HEK293 (cell line): ENCODE results near the gene EVC2.

Source experiments
- CTCF ChIA-PET: fragments of 350-600 bp; formaldehyde crosslinking; extraction: SDS; loops from one replicate; lab custom pipeline; 2021; ENCODE audit warnings: antibody characterized with exemption; lab: Yijun Ruan, JAX
- POLR2A ChIA-PET: fragments of 300-600 bp; formaldehyde crosslinking; extraction: SDS; loops from one replicate; lab custom pipeline; 2020; ENCODE audit warnings: antibody characterized with exemption, inconsistent platforms; lab: Yijun Ruan, JAX
- H3K27ac ChIP-seq: fragments of 200-500 bp; sonication (Bioruptor generic); 2 replicates; pipeline ENCODE4 v1.5.1; 2014; ENCODE audit warnings: low read depth, low read length, control low read depth, inconsistent platforms; ENCODE audit errors: extremely low read depth
- H3K36me3 ChIP-seq, 2 experiments: fragments of 200-500 bp in 1 of 2; sonication (Bioruptor generic) in 1 of 2; 1 replicate in 1 of 2; 2 replicates in 1 of 2; pipeline ENCODE4 v1.5.1; 2014 to 2017; ENCODE audit warnings: inconsistent platforms in 2 of 2, low read length in 2 of 2; ENCODE audit not compliant: control insufficient read depth in 2 of 2, insufficient read depth in 1 of 2
- H3K4me1 ChIP-seq: fragments of 200-500 bp; sonication (Bioruptor generic); 2 replicates; pipeline ENCODE4 v1.5.1; 2014; ENCODE audit warnings: mild to moderate bottlenecking, low read length, inconsistent platforms; ENCODE audit not compliant: control insufficient read depth, insufficient read depth
- H3K4me3 ChIP-seq: 2 replicates; pipeline ENCODE4 v1.5.1; 2011; ENCODE audit warnings: low read depth, mild to moderate bottlenecking, control low read depth, low read length, moderate library complexity
- H3K9me3 ChIP-seq: fragments of 200-500 bp; sonication (Bioruptor generic); 2 replicates; pipeline ENCODE4 v1.5.1; 2014; ENCODE audit warnings: low read depth, low read length, inconsistent platforms; ENCODE audit not compliant: control insufficient read depth, insufficient read depth
- GLI2 ChIP-seq: fragments of 450-650 bp; formaldehyde crosslinking; IDR thresholded peaks from 2 replicates; pipeline ENCODE4; 2017; ENCODE audit warnings: missing biosample characterization, missing genetic modification characterization, low read depth, borderline replicate concordance
- KLF16 ChIP-seq: fragments of 450-650 bp; formaldehyde crosslinking; IDR thresholded peaks from 2 replicates; pipeline ENCODE4 v1.5.1; 2017; ENCODE audit warnings: missing biosample characterization, missing genetic modification characterization
- KLF7 ChIP-seq: fragments of 450-650 bp; formaldehyde crosslinking; IDR thresholded peaks from 2 replicates; pipeline ENCODE4 v1.5.1; 2016; ENCODE audit warnings: missing biosample characterization, missing genetic modification characterization, borderline replicate concordance
- PBX3 ChIP-seq: sonication (generic); formaldehyde crosslinking; IDR thresholded peaks from 2 replicates; pipeline ENCODE4 v1.8.1; 2022; ENCODE audit warnings: mild to moderate bottlenecking, moderate library complexity, missing genetic modification reagents
- PRDM2 ChIP-seq: fragments of 450-650 bp; formaldehyde crosslinking; IDR thresholded peaks from 2 replicates; pipeline ENCODE4 v1.5.1; 2016; ENCODE audit warnings: missing biosample characterization, missing genetic modification characterization, borderline replicate concordance
- RBAK ChIP-seq: fragments of 450-650 bp; formaldehyde crosslinking; IDR thresholded peaks from 2 replicates; pipeline ENCODE4 v1.5.1; 2016; ENCODE audit warnings: missing biosample characterization, missing genetic modification characterization
- REST ChIP-seq: fragments of 450-650 bp; formaldehyde crosslinking; IDR thresholded peaks from 2 replicates; pipeline ENCODE4 v1.5.1; 2016; ENCODE audit warnings: missing biosample characterization, missing genetic modification characterization
- SCRT1 ChIP-seq: fragments of 450-650 bp; formaldehyde crosslinking; IDR thresholded peaks from 2 replicates; pipeline ENCODE4 v1.5.1; 2016; ENCODE audit warnings: missing biosample characterization, missing genetic modification characterization, borderline replicate concordance
- ZBTB8A ChIP-seq: fragments of 450-650 bp; formaldehyde crosslinking; IDR thresholded peaks from 2 replicates; pipeline ENCODE4 v1.5.1; 2016; ENCODE audit warnings: missing biosample characterization, missing genetic modification characterization
- ZNF10 ChIP-seq: fragments of 450-650 bp; formaldehyde crosslinking; IDR thresholded peaks from 2 replicates; pipeline ENCODE4 v1.5.1; 2017; ENCODE audit warnings: missing biosample characterization, missing genetic modification characterization
- ZNF211 ChIP-seq: fragments of 450-650 bp; formaldehyde crosslinking; IDR thresholded peaks from 2 replicates; pipeline ENCODE4 v1.5.1; 2016; ENCODE audit warnings: low read depth, missing biosample characterization, missing genetic modification characterization
- ZNF214 ChIP-seq: fragments of 450-650 bp; formaldehyde crosslinking; IDR thresholded peaks from 2 replicates; pipeline ENCODE4 v1.5.1; 2017; ENCODE audit warnings: missing biosample characterization, mild to moderate bottlenecking, missing genetic modification characterization, borderline replicate concordance
- ZNF223 ChIP-seq: fragments of 450-650 bp; formaldehyde crosslinking; IDR thresholded peaks from 2 replicates; pipeline ENCODE4 v1.5.1; 2016; ENCODE audit warnings: missing biosample characterization, missing genetic modification characterization
- ZNF26 ChIP-seq: fragments of 450-650 bp; formaldehyde crosslinking; IDR thresholded peaks from 2 replicates; pipeline ENCODE4 v1.5.1; 2016; ENCODE audit warnings: missing biosample characterization, missing genetic modification characterization
- ZNF311 ChIP-seq: fragments of 450-650 bp; formaldehyde crosslinking; IDR thresholded peaks from 2 replicates; pipeline ENCODE4 v1.5.1; 2017; ENCODE audit warnings: missing biosample characterization, missing genetic modification characterization, borderline replicate concordance
- ZNF394 ChIP-seq: fragments of 450-650 bp; formaldehyde crosslinking; IDR thresholded peaks from 2 replicates; pipeline ENCODE4 v1.5.1; 2016; ENCODE audit warnings: missing biosample characterization, missing genetic modification characterization, mild to moderate bottlenecking, moderate library complexity, borderline replicate concordance
- ZNF473 ChIP-seq: fragments of 450-650 bp; formaldehyde crosslinking; IDR thresholded peaks from 2 replicates; pipeline ENCODE4 v1.5.1; 2017; ENCODE audit warnings: missing biosample characterization, missing genetic modification characterization
- ZNF529 ChIP-seq: fragments of 450-650 bp; formaldehyde crosslinking; IDR thresholded peaks from 2 replicates; pipeline ENCODE4 v1.5.1; 2017; ENCODE audit warnings: missing genetic modification characterization, missing biosample characterization; ENCODE audit not compliant: insufficient replicate concordance
- ZNF560 ChIP-seq: fragments of 450-650 bp; formaldehyde crosslinking; IDR thresholded peaks from 2 replicates; pipeline ENCODE4 v1.5.1; 2017; ENCODE audit warnings: missing biosample characterization, missing genetic modification characterization, borderline replicate concordance
- ZNF571 ChIP-seq: fragments of 450-650 bp; formaldehyde crosslinking; IDR thresholded peaks from 2 replicates; pipeline ENCODE4 v1.5.0; 2017; ENCODE audit warnings: missing biosample characterization, missing genetic modification characterization
- ZNF596 ChIP-seq: fragments of 450-650 bp; IDR thresholded peaks from 2 replicates; pipeline ENCODE4 v1.5.0; 2018; ENCODE audit warnings: missing biosample characterization, mild to moderate bottlenecking, missing genetic modification characterization, moderate library complexity
- ZNF621 ChIP-seq: fragments of 450-650 bp; formaldehyde crosslinking; IDR thresholded peaks from 2 replicates; pipeline ENCODE4 v1.5.1; 2017; ENCODE audit warnings: missing biosample characterization, missing genetic modification characterization
- ZNF629 ChIP-seq: fragments of 450-650 bp; formaldehyde crosslinking; IDR thresholded peaks from 2 replicates; pipeline ENCODE4 v1.5.1; 2017; ENCODE audit warnings: missing biosample characterization, missing genetic modification characterization
- ZNF707 ChIP-seq: fragments of 450-650 bp; formaldehyde crosslinking; IDR thresholded peaks from 2 replicates; pipeline ENCODE4 v1.5.1; 2016; ENCODE audit warnings: missing biosample characterization, missing genetic modification characterization
- ZNF785 ChIP-seq: fragments of 450-650 bp; formaldehyde crosslinking; IDR thresholded peaks from 2 replicates; pipeline ENCODE4 v1.5.1; 2016; ENCODE audit warnings: missing biosample characterization, missing genetic modification characterization

EVC2 gene

GRCh38 chr4:5568931-5569330, 139.4 kb downstream of the EVC2 start:
- ChIA-PET POLR2A (no interaction called here), CTCF (no interaction called here)
- Histone ChIP-seq H3K4me3 (no peak overlapping the region), H3K36me3 (no peaks in the 10 kb centered on the region), H3K27ac (no peak overlapping the region), H3K9me3 (no peaks in the 10 kb centered on the region), H3K4me1 (no peaks in the 10 kb centered on the region)
- TF ChIP-seq ZNF223: no peak
- no peak for TF ChIP-seq RBAK
- no peak for TF ChIP-seq ZNF707
- no peak for TF ChIP-seq ZNF596 (tag by site-specific recombination)
- no peak for TF ChIP-seq PRDM2 (tag by site-specific recombination)
- no peak for TF ChIP-seq ZNF785 (tag by site-specific recombination)
- no peak for TF ChIP-seq PBX3 (CRISPR knock-in tag)
- TF ChIP-seq ZNF571 (tag by site-specific recombination): no peak
- TF ChIP-seq ZNF214 (tag by site-specific recombination): no peak
- no peak for TF ChIP-seq ZNF26 (tag by site-specific recombination)
- TF ChIP-seq KLF16 (tag by site-specific recombination): no peak
- TF ChIP-seq REST (tag by site-specific recombination): no peak
- TF ChIP-seq ZNF560 (tag by site-specific recombination): no peak

GRCh38 chr4:5568336-5568735, 140.0 kb downstream of the EVC2 start:
- ChIA-PET CTCF (no interaction called here), POLR2A (no interaction called here)
- TF ChIP-seq KLF7 (tag by site-specific recombination): no peak
- no peak for TF ChIP-seq SCRT1 (tag by site-specific recombination)
- TF ChIP-seq ZNF10 (tag by site-specific recombination): no peak
- TF ChIP-seq ZNF629 (tag by site-specific recombination): no peak
- TF ChIP-seq ZNF311 (tag by site-specific recombination): no peak
- TF ChIP-seq ZNF621 (tag by site-specific recombination): no peak
- no peak for TF ChIP-seq ZNF211 (tag by site-specific recombination)
- no peak for TF ChIP-seq GLI2 (tag by site-specific recombination)
- TF ChIP-seq ZBTB8A: no peak
- no peak for TF ChIP-seq ZNF529 (tag by site-specific recombination)
- no peak for TF ChIP-seq ZNF394 (tag by site-specific recombination)
- no peak for TF ChIP-seq ZNF473 (tag by site-specific recombination)

More at GRCh38 chr4:5568336-5568735, 140.0 kb downstream of the EVC2 start:
- Histone ChIP-seq H3K36me3 (no peaks in the 10 kb centered on the region), H3K27ac (no peak overlapping the region), H3K9me3 (no peaks in the 10 kb centered on the region), H3K4me3 (no peak overlapping the region), H3K4me1 (no peaks in the 10 kb centered on the region)
